ENCODE measurements around the gene ROBO4.

GRCh38 chr11:124944565-124944964 lies 46.9 kb upstream of the ROBO4 start:
- TF ChIP-seq CTCF (IDR thresholded peaks at IDR 0.05; ENCODE audit: insufficient read depth, low read depth, low read length) (no peak), EZH2 (IDR thresholded peaks at IDR 0.05; ENCODE audit: insufficient read depth, low read length) (no peak)
